HG03097 (cell line): ENCODE results near the gene GRM5.
"Not testable (repeated sequence)": the region's sequence is repeated elsewhere in the genome, so short reads cannot be mapped to it uniquely, and the experiment has no call there.

Experiments used
- ATAC-seq: cut with Tn5 transposase; IDR thresholded peaks from one replicate; pipeline ENCODE4 v1.9.1; 2021; ENCODE audit not compliant: unreplicated experiment, low FRiP score

Gene GRM5

DNA sequence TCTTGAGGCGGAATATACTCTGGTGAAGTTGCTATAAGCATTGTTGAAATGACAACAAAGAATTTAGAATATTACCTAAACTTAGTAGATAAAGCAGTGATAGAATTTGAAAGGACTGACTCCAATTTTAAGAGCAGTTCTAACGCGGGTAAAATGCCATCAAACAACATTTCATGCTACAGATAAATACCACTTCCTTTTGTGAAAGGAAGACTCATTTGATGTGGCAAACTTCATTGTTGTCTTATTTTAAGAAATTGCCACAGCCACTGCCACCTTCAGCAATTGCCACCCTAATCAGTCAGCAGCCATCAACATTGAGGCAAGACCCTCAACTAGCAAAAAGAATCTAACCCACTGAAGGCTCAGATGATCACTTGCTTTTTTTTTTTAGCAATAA is 220.8 kb downstream of the GRM5 start:
- ATAC-seq, result not testable (repeated sequence)

DNA sequence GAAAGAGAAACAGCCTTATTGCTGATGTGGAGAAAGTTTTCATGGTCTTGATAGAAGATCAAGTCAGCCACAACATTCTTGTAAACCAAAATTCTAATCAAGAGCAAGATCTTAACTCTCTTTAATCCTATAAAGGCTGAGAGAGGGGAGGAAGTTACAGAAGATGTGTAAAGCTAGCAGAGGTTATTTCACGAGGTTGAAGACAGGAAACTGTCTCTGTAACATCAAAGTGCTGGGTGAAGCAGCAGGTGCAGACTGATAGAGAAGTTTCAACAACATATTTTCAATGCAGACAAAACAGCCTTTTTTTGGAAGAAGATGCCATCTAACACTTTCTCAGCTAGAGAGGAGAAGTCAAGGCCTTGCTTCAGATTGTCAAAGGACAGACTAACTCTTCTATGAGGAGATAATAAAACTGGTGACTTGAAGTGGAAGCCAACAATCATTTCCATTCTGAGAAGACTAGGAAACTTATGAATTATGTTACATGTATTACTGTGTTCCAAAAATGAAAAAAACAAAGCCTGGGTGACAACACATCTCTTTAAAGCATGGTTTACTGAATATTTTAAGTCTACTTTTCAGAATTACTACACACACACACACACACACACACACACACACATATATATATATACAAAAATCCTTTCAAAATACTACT is 221.9 kb downstream of the GRM5 start:
- ATAC-seq, result not testable (repeated sequence)

DNA sequence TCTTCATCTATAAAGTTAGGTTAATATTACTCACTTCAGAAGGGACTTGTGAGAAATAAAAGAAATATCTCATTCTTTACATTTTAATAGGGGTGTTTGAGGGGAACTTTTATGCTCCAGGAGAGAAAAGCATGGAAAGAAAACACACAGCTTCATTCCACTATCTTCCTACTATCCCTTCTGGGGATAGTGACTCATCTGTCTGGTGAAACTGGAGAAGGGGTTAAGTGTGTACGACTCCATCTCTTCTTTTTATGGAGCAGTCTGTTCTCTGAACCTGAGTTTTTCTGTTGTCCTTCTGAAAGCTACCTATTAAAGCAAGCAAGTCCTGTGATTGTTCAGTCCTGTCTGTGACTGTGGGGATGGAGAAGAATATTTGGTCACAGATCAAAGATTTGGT is 227.6 kb downstream of the GRM5 start:
- ATAC-seq, result not testable (repeated sequence)

- ATAC-seq, result not testable (repeated sequence)
Observed at GRCh38 chr11:88835709-88836108, 230.1 kb downstream of the GRM5 start.

DNA sequence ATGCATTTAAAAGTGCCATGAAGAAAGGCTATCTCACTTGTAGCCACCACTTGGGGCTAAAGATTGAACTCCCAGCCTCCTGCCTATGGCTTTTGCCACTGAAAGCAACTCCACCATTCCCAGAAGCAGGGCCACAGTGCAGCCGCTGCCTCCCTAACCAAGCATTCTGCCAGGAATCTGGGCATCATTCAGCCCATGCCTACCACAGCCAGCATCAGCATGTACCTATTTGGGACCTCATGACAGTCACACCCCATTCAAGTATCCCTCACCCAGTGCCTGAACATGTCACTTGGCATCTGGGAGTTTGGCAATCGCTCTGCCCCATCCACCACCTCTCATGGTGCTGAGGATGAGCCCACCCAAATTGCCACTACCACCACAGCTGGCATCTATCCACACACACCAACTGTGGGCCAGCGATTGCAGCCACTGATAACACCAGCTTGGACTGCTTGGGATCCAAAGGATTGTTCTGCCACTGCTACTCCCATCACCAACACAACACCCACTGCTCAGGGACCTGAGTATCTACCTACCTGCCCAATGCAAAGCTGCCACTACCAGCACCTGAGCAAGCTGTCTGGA is 234.4 kb downstream of the GRM5 start:
- ATAC-seq, result no peak

DNA sequence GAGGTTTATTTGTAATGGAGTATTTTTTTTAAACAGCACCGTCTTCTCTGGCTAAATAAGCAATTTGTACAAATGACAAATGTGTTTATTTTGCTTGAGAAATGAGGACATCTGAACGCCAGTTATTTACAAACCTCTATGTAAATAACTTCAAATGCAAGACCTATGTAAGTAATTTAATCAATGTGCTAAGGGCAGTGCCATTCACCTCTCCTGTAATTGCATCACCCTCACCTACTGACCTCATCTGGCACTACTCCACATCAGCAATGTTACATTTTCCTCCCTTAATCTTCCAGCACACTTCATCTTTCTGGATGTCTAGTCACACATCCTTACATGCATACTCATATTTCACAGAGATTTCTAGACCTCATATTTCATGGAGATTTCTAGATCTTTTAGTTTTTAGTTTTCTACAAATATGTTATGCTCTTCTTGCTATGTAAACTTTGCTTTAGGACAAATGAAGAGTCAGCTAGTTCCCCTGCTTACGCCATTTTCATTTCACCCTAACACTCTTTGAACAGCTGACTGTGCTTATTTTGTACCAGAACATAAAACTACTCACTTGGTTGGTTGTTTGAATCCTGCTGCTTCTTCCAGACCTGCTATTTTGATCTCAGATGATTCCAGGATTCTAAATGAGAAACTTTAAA is 238.6 kb downstream of the GRM5 start:
- ATAC-seq, result no peak

GRCh38 chr11:88819616-88820015 is 246.2 kb downstream of the GRM5 start:
- no peak for ATAC-seq

- no peak for ATAC-seq
Observed at GRCh38 chr11:88818978-88819377, 246.8 kb downstream of the GRM5 start.

GRCh38 chr11:88815505-88815904 is 250.3 kb downstream of the GRM5 start:
- no peak for ATAC-seq

DNA sequence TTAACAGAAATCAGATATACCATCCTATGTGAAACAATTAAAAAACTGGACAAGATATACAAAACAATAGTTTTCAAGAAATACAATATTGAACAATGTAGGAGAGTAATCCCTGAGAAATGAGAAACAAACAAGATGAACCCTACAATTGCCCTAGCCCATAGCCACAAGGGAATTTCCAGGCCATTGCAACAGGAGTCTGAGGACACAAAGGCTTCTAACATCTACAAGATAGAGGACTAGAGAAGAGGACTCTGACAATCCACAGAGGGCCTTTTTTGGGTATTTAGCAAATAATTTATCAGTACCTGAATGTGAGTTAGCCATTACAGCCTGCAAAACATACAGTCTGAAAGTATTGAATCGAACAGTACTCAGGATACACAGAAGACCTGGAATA is 251.7 kb downstream of the GRM5 start:
- peak; percentile 58 for ATAC-seq

- peak; percentile 86 for ATAC-seq
Observed at GRCh38 chr11:88813233-88813915, 252.4 kb downstream of the GRM5 start.

DNA sequence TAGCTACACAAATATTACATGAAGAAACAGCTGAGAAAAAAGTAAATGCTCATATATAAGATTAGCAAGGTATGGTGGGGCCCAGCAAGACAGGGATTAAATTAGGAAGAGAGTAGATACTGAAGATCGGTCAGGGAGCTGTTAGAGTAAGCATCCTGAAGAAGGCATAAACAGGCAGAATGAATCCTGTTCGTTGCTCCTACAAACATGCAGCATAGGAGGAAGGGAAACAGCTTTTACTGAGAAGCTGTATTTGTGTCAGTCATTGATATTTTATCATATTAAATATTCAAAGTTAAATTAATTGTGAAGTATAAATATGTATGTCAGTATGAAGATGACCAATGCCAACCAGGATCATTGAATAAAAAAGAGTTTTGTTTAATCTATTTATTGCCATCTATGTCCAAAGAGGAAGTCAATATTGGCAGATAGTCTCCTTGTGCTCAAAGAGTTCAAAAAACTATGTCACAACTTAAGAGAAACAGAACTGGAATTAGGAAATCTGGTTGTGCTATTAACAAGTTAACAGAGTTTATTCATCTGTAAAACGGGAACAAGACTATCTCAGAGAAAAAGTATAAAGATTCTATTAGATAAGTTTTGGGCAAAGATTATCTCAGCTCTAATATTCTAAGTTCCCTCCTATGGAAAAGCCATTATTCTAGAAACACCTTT is 255.2 kb downstream of the GRM5 start:
- no peak for ATAC-seq

- no peak for ATAC-seq
Observed at GRCh38 chr11:88809126-88809525, 256.7 kb downstream of the GRM5 start.

DNA sequence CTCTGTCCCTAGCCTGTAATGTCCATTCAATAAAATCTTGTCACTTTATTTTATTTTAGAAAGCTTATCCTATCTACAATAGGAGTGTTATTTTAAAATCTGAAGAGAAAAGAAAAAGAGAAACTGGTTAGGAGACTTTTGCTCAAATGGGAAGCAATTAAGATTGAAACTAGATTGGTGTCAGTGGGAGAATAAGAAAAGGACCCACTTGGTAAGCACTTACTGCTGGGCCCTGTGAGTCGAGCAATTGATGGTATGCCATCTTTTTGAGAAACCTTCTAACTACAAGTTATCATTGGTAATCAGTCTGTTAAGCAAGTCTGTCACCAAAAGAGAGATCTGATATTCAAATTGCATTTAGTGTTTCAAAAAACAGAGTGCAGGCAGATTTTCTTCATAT is 258.4 kb downstream of the GRM5 start:
- ATAC-seq, result no peak

GRCh38 chr11:88806410-88806809 is 259.4 kb downstream of the GRM5 start:
- ATAC-seq, result no peak

- no peak for ATAC-seq
Observed at GRCh38 chr11:88801484-88802123, 264.2 kb downstream of the GRM5 start.

DNA sequence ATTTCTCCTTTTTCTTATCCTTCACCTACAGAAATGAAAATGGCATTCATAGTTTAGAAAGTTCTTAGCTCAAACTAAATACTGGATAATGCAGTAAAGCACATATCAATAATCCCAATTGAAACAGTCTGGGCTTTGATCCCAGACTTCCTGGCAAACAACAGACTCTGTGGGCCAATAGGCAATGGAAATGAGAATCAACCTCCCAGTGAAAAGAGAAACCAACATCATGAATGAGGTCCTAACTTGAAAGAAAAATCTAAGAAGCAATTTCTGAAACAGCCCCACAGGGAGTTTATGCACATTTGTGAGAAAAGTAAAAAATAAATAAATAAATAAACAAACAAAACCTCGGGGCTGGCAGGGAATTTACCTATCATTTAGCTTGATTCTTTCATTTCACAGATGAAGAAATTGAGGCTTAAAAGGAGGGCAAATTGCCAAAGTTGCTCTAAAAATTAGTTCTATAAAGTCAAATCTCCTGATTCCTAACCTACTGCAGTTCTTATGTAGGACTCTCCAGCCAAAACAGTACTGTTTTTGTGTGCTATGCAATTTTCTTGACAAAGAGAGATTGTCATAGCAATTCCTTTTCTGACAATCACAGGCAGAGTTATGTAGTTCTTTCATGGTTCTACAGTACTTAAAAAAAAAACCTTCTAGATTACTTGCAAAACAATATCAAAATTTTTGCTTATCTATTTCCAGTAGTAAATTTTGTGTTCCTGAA is 265.8 kb downstream of the GRM5 start:
- ATAC-seq, result no peak

DNA sequence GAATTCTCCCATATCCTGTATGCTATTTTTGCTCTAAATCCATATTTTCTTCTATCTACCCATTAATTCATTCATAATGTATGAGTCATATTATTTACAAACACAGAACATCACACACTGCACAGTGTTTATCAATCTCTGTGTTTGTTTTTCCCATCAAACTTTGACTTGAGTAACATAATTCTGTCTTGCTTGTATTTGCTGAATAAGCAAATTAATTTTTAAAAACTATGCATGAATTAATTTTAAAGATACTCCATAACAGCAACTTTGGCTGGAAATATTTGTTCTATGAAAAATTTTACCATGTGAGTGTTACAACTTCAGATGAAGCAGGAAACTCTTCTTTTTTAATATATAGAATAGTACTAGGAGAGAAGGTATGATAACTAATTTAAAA is 275.6 kb downstream of the GRM5 start:
- ATAC-seq, result no peak

DNA sequence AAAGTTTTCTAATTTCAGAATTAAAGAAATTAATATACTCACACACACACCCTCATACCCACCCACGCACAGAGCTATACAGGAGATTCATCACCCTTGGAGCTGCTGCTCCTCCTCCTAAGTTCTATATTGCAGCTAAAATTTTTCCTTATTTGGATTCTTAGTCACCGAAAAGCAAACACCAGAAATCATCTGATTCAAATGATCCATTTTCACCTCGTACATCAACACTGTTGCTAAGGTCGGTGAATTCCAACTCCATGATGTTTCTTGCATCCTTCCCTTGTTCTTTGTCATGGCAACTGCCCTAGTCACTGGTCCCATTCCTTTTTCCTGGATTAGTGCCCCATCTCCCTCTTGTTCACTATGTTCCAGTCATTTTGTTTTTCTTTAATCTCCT is 286.2 kb downstream of the GRM5 start:
- no peak for ATAC-seq
